GM19395 (cell line): Measurements from ENCODE around the gene SLC8A3.

Experiments
- ATAC-seq: cut with Tn5 transposase; IDR thresholded peaks from one replicate; pipeline ENCODE4 v1.9.1; 2021; ENCODE audit warnings: mild to moderate bottlenecking, moderate library complexity; ENCODE audit not compliant: unreplicated experiment

Gene SLC8A3

DNA sequence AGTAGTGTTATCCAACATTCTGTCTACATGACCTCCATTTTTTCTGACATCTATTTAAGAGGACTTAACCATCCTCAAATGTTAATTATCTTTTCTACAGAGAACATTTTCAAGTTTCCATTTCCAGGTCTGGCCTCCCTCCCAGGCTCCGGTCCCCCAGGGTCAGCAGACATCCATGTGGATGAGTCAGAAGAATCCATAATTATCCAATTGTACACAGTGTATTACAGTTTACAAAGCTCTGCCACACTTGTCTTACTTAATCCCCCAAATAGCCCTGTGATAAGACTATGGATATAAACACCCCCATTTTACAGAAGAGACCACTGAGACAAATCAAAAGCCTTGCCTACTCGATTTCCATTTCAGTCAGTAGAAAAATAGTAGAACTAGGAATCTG, 65.0 kb downstream of the SLC8A3 start:
- ATAC-seq = no peak

DNA sequence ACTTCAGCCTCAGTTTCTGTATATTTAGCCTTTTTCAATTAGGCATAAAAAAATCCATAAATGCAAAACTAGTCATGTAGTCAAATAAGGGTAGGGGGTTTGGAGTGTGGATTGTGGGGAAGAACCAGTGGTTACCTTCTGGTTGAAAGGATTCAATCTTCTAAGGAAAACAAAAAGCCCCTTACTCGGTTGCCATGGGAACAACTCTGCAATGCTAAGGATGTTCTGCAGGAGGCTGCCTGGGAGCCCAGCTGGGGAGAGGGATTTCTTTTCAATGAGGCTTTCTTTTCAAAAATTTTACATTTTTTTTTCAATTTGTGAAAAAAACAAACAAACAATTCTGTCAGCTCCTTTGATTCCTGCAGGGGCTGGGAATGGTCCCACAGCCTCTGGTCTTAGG, 67.2 kb downstream of the SLC8A3 start:
- no peak for ATAC-seq

DNA sequence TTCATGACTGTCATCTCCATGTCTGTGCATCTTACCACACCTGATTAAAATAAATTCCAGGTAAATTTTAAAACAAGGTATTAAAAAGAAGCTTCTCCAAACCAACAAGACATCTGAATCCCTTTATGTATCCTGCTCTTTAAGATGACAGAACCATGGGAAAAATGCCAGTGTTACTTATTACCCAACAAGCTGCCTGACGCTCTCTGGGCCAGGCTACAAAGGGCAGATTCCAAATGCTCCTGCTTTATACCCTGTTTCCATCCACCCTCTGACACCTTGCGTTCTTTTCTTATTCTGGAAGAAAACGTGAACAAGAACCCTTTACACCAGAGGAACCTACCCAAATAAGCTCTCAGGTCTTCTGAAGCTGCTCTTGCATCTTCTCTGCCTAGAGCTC, 70.7 kb downstream of the SLC8A3 start:
- no peak for ATAC-seq

DNA sequence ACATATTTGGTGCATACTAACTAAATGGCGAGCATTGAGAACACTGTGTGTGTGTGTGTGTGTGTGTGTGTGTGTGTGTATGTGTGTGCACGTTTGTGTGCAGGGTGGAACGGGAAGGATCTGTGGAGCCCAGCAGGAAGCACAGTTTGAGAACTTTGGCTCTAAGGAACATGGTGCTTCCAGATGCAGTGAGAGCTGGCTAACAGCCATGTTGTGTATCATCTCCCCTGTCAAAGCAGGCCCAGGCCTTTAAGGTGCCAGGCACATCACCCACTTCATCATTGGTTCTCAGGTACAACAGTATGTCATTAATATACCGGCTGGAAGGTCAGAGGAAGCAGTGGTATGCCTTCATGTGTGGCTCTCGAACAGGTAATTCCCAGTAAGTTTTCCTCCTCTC, 72.5 kb downstream of the SLC8A3 start:
- no peak for ATAC-seq

GRCh38 chr14:70114621-70115156, 74.1 kb downstream of the SLC8A3 start:
- ATAC-seq = no peak

GRCh38 chr14:70113211-70113610, 75.5 kb downstream of the SLC8A3 start:
- no peak for ATAC-seq

DNA sequence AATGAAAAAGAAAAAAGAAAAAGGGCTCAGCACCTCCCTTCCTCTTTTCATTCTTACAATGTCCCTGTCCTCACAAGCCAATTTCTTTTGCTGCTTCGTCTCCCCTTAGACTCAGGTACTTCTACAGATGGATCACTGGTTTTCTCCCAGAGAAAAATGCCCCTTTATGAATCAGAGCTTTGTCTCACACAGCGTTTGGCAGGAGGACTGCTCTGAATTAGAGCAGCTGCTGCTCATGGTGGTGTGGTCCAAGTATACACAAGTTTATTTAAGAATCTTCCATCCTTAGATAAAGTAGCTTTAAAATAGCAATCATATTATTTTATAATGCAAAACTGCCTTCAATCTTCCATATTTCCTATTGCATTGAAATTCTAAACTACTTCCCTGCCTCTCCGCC, 80.3 kb downstream of the SLC8A3 start:
- ATAC-seq = no peak

- ATAC-seq = no peak
These were observed 81.4 kb downstream of the SLC8A3 start for GRCh38 chr14:70107309-70107708.

DNA sequence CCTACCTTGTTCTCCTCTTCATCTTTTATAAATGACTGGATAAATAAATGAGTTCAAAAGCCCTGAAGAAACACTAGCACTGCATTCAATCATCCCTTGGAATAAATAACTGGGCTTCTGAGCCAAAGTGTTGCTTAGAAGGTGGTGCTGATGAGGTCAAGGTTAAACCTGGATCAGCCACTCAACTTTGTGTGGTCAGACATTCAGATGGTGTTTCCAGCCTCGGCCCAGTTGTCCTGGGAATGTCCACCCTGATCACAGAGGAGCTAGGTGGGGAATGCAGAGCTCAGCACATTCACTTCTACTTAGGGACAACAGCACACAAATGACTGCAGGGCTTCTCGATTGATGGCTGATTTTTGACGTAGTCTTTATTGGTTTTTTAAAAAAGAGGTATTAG, 88.7 kb downstream of the SLC8A3 start:
- ATAC-seq = no peak

DNA sequence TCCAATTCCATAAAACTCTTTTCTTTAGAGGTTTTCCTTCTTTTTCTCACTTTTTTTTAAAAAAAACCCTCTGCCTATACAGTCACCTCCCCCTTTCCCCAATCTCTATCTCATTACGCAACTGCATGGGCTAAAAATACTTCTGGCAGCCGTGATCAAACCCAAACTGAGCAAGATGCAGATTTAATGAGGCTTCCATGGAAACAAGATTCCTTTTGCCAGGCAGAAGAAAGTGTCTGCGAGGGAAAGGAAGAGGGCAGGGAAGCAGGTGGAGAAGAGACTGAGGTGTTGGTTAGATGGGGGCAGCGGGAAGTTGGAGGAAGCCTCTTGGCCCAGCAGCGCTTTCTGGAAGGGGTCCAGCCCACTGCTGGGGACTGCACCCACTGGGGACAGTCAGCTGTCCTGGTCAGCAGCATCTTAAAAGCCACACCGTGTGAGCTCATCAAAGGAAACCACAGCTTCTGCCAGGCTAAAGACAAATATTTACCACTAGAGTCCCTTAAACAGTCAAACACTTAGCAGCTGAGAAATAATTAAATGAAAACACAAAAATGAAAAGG, 90.4 kb downstream of the SLC8A3 start:
- ATAC-seq = no peak

GRCh38 chr14:70097576-70098249, 91.0 kb downstream of the SLC8A3 start:
- ATAC-seq = no peak

- ATAC-seq = no peak
These were observed 91.9 kb downstream of the SLC8A3 start for GRCh38 chr14:70096866-70097265.

DNA sequence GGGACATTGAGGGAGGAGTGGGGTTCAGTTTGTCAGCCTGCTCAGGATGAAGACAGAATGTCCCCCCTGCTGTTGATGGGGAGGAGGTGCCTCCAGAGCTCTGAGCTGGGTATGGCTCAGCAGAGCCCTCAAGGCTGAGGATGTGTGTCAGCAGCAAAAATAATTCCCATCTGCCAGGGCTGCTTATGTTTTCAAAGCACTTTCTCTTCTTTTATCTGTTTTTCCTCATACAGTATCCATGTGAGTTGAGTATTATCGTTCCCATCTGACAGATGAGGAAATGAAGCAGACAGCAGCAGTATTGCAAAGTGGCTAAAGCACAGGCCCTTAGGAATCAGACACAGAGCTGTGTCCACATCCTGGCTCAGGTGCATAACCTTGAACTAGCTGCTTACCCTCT, 94.1 kb downstream of the SLC8A3 start:
- ATAC-seq = no peak

GRCh38 chr14:70094106-70094505, 94.6 kb downstream of the SLC8A3 start:
- ATAC-seq = no peak

DNA sequence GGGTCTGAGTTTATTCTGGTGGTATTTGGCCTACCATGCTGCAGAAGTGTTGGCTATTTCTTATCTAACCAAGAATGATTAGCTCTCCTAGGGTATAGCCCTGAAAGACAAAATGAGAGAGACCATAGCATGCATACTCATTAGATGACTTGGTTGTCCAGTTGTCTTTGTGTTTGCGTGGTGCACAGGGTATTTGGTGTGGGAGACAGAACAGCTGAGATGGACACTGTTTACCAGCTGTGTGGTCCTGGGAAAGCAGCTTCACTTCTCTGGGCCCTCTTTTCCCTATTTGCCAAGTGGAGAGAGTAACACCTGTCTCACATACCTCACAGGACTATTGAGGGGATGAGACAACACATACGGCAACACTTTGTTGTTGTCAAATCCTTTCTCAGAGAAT, 95.6 kb downstream of the SLC8A3 start:
- no peak for ATAC-seq

DNA sequence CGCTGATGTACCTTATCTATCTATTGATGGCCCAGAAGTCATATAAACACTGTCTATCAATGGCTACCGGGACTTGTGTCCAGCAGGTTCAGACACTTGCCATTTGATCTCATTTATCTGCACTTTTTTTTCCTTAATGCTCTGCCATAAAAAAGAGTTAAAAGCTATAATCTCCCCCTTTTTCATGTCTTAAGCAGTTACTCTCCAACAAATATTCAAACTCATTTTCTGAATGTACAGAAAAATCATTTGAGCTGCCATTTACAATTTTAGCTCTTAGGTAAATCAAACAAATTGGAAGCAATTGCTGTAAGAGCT, 101.4 kb downstream of the SLC8A3 start:
- ATAC-seq = no peak

GRCh38 chr14:70086685-70087379, 101.9 kb downstream of the SLC8A3 start:
- no peak for ATAC-seq

DNA sequence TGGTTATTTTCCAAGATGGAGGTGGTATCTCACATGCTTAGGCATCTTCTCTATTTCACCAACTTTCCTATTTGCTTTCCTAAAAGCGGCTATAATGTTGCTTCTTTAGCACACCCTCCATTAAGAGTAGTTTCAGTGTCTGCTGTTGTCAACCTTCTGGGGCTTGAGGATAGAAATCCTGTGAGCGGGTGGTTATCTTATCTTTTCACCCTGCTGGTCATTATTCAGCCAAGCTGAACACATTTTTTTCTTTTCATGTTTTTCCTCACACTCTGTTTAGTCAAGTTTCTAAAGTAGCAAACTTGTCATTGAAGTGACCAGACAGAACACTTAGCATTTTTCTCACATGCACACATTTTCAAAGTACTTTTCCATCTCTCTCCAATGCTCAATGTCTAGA, 104.5 kb downstream of the SLC8A3 start:
- ATAC-seq = no peak

DNA sequence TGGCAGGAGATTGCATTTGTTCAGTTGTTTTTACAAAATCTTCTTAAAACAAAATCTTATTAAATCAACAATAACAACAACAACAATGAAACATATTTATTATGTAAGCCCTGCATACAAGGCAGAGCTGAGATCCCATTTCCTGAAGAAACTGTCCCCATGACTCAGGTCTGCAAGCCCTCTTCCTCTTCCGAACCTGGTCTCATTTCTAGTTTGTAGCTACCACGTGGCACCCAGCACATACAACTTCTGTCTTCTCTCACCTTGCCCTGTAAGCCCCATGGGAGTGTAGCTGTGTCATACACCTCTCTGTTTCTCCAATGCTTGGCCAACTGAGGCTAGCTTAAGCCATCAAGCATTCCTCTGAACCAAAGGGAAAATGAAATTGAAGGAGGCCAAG, 106.4 kb downstream of the SLC8A3 start:
- no peak for ATAC-seq

DNA sequence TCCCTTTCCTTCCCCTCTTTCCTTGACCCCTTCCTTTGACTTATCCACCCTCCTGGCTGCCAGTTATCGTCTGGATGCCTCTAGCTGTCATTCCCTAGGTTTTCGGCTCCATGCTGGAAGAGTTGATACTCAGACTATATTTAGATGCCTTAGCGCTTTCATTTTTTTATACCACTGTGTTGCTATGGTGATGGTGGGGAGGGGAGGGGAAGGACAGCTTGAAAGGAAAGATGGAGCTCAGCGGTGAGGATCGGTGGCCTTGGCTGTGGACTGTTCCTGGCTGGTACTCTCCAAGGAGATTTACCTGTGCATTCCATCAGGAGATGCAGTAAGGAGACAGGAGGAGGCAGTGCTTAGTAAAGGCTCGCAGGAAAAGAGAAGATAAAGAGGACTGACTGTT, 108.7 kb downstream of the SLC8A3 start:
- no peak for ATAC-seq

DNA sequence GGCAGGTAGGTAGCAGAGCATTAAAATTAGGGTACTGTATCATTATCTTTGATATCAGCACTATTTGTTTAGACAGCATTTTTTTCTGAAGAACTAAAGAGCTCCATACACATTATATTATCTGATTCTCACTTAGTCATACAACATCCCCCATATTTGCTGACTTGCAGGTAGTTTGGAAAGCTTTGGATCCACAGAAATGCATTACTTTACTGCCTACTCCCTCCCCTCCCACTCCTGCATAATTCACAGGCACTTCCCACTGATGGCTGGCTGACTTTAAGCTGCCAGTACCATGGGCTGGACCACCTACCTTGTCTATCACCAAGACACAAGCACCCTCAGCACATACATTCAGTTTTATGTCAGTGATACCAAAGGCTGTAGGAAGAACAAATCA, 110.4 kb downstream of the SLC8A3 start:
- no peak for ATAC-seq

DNA sequence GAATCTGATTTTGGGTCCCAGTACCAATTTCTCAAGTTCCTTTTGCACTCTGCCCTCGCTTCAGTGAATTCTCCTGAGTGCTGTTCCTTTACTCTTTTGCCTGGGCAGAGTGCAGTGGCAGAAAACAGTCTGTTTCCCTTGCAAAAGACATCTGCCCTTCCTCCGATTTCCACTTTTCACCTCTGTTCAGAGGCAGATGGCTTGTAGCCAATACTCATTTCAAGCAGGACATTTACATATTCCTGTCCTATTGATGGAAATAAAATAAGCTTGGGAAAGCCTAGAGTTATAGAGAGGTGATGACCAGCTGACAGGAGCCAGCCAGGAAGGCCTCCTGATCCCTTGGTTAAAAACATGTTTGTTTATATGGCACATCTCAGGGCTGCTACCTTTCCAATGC, 111.0 kb downstream of the SLC8A3 start:
- no peak for ATAC-seq
